ENCODE results near the gene CTBP1. TPM values are rescaled to one million over a fixed set of nuclear protein-coding genes. Genes with fewer than 3 reads are reported as not detected.
"Not testable (repeated sequence)": the region's sequence is repeated elsewhere in the genome, so short reads cannot be mapped to it uniquely, and the experiment has no call there.

The CTBP1 gene
- polyA plus RNA-seq, 1 donor from 2014 or later = 325 TPM

DNA sequence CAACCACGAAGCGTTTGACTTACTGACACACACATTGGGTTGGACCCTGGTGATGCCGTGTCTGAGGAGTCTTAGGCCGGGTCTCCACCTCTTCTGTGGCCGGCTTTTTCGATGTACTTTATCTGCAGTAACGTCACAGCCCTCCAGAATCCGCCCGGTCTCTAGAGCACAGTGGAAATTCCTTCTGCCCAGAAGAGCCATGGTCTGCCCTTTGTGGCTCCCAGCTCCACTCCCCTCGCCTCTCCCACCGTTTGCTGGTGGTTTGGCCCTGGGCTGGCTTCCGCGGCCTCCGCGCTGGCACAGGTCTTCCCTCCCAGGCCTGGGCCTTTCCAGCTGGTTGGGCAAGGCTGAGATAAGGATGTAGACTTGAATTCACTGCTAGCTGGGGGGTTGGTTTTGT lies 45.1 kb upstream of the CTBP1 start:
- H3K79me2 ChIP-seq (replicated peaks; ENCODE audit: insufficient read depth, low read length) = peaks cover 53% of the 10 kb centered on the region
- no peaks in the 10 kb centered on the region for H3F3A ChIP-seq (ENCODE audit: insufficient read depth, low read length, poor library complexity, severe bottlenecking)
- no peak overlapping the region for H2AFZ ChIP-seq (ENCODE audit: low read depth, low read length)
- H3K9me2 ChIP-seq (ENCODE audit: insufficient read depth, low read length) = no peaks in the 10 kb centered on the region
- no peak overlapping the region for H3K27ac ChIP-seq (ENCODE audit: low read length)
- H3K4me2 ChIP-seq (ENCODE audit: low read length) = no peak overlapping the region
- H3K9ac ChIP-seq (ENCODE audit: low read length) = no peak overlapping the region
- H3K4me3 ChIP-seq (ENCODE audit: low read length) = no peak overlapping the region
- no peaks in the 10 kb centered on the region for H3K36me3 ChIP-seq (ENCODE audit: insufficient read depth, low read length)
- no peaks in the 10 kb centered on the region for H4K20me1 ChIP-seq (ENCODE audit: insufficient read depth)
- TF ChIP-seq POLR2AphosphoS5 (IDR thresholded peaks at IDR 0.05) (no peak), EZH2 (IDR thresholded peaks at IDR 0.05; ENCODE audit: borderline replicate concordance, insufficient read depth, low read length, poor library complexity, severe bottlenecking) (no peak), RAD21 (conservative IDR thresholded peaks at IDR 0.05) (no peak), TAF1 (IDR thresholded peaks at IDR 0.05; ENCODE audit: low read depth) (no peak)
- TF ChIP-seq, protein P1, sequence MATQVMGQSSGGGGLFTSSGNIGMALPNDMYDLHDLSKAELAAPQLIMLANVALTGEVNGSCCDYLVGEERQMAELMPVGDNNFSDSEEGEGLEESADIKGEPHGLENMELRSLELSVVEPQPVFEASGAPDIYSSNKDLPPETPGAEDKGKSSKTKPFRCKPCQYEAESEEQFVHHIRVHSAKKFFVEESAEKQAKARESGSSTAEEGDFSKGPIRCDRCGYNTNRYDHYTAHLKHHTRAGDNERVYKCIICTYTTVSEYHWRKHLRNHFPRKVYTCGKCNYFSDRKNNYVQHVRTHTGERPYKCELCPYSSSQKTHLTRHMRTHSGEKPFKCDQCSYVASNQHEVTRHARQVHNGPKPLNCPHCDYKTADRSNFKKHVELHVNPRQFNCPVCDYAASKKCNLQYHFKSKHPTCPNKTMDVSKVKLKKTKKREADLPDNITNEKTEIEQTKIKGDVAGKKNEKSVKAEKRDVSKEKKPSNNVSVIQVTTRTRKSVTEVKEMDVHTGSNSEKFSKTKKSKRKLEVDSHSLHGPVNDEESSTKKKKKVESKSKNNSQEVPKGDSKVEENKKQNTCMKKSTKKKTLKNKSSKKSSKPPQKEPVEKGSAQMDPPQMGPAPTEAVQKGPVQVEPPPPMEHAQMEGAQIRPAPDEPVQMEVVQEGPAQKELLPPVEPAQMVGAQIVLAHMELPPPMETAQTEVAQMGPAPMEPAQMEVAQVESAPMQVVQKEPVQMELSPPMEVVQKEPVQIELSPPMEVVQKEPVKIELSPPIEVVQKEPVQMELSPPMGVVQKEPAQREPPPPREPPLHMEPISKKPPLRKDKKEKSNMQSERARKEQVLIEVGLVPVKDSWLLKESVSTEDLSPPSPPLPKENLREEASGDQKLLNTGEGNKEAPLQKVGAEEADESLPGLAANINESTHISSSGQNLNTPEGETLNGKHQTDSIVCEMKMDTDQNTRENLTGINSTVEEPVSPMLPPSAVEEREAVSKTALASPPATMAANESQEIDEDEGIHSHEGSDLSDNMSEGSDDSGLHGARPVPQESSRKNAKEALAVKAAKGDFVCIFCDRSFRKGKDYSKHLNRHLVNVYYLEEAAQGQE (IDR thresholded peaks at IDR 0.05; ENCODE audit: borderline replicate concordance) = no peak
- no peaks in the 10 kb centered on the region for H3K27me3 ChIP-seq (ENCODE audit: insufficient read depth, low read depth, low read length)
- H3K9me3 ChIP-seq (ENCODE audit: low read length) = no peaks in the 10 kb centered on the region

DNA sequence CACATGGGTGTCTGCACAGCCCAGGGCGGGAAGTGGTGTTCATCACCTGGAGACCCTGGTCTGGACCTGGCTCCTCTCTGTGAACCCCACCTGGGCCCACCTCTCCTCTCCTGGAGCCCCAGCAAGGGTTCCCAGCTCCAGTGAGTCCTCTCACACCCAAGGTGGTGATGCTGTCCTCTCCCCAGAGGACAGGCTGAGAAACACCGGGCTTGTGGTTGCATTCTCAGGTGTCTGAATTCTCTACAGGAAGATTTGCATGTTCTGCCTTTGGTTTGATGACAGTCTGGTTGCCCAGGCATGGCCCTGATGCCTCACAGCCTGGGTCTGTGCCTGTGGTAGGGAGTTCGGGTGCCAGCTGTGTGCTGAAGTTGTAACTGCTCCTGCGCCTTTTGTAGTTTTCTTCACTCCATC lies 44.6 kb upstream of the CTBP1 start:
- Histone ChIP-seq H4K20me1 (ENCODE audit: insufficient read depth) (no peaks in the 10 kb centered on the region), H3K4me2 (ENCODE audit: low read length) (no peak overlapping the region), H2AFZ (ENCODE audit: low read depth, low read length) (no peak overlapping the region), H3K27me3 (ENCODE audit: insufficient read depth, low read depth, low read length) (no peaks in the 10 kb centered on the region), H3K27ac (ENCODE audit: low read length) (no peak overlapping the region), H3K9me2 (ENCODE audit: insufficient read depth, low read length) (no peaks in the 10 kb centered on the region), H3K4me3 (ENCODE audit: low read length) (no peak overlapping the region), H3K9me3 (ENCODE audit: low read length) (no peaks in the 10 kb centered on the region), H3K79me2 (replicated peaks; ENCODE audit: insufficient read depth, low read length) (peaks cover 51% of the 10 kb centered on the region), H3K9ac (ENCODE audit: low read length) (no peak overlapping the region), H3K36me3 (ENCODE audit: insufficient read depth, low read length) (no peaks in the 10 kb centered on the region), H3F3A (ENCODE audit: insufficient read depth, low read length, poor library complexity, severe bottlenecking) (no peaks in the 10 kb centered on the region)
- TF ChIP-seq EZH2 (IDR thresholded peaks at IDR 0.05; ENCODE audit: borderline replicate concordance, insufficient read depth, low read length, poor library complexity, severe bottlenecking) (no peak), MXI1 (conservative IDR thresholded peaks at IDR 0.05; ENCODE audit: poor library complexity, severe bottlenecking) (no peak), RAD21 (conservative IDR thresholded peaks at IDR 0.05) (no peak), EP300 (conservative IDR thresholded peaks at IDR 0.05; ENCODE audit: poor library complexity, severe bottlenecking) (no peak), SMC3 (conservative IDR thresholded peaks at IDR 0.05; ENCODE audit: poor library complexity) (no peak), POLR2AphosphoS5 (IDR thresholded peaks at IDR 0.05) (no peak), TAF1 (IDR thresholded peaks at IDR 0.05; ENCODE audit: low read depth) (no peak)
- TF ChIP-seq, protein P1 (IDR thresholded peaks at IDR 0.05; ENCODE audit: borderline replicate concordance) = no peak
- TF ChIP-seq, protein P2, sequence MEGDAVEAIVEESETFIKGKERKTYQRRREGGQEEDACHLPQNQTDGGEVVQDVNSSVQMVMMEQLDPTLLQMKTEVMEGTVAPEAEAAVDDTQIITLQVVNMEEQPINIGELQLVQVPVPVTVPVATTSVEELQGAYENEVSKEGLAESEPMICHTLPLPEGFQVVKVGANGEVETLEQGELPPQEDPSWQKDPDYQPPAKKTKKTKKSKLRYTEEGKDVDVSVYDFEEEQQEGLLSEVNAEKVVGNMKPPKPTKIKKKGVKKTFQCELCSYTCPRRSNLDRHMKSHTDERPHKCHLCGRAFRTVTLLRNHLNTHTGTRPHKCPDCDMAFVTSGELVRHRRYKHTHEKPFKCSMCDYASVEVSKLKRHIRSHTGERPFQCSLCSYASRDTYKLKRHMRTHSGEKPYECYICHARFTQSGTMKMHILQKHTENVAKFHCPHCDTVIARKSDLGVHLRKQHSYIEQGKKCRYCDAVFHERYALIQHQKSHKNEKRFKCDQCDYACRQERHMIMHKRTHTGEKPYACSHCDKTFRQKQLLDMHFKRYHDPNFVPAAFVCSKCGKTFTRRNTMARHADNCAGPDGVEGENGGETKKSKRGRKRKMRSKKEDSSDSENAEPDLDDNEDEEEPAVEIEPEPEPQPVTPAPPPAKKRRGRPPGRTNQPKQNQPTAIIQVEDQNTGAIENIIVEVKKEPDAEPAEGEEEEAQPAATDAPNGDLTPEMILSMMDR (IDR thresholded peaks at IDR 0.05; ENCODE audit: poor library complexity, severe bottlenecking) = no peak

DNA sequence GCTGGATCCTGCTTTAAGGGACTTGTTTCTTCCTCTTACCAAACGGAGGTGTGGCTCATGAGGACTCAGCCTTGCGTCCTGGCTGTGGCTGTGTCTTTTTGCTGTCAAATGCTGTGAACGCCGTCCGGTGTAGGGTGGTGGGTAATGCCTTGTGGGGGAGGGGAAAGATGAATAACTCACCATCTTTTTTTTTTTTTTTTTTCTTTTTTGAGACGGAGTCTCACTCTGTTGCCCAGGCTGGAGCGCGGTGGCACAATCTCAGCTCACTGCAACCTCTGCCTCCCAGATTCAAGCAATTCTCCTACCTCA lies 43.7 kb upstream of the CTBP1 start:
- H3K36me3 ChIP-seq (ENCODE audit: insufficient read depth, low read length); H4K20me1 ChIP-seq (ENCODE audit: insufficient read depth): not testable (repeated sequence)

More for the DNA sequence above, 43.7 kb upstream of the CTBP1 start:
- not testable (repeated sequence) for H2AFZ ChIP-seq (ENCODE audit: low read depth, low read length); H3K4me3 ChIP-seq (ENCODE audit: low read length); H3K4me2 ChIP-seq (ENCODE audit: low read length); H3K27ac ChIP-seq (ENCODE audit: low read length); H3K9ac ChIP-seq (ENCODE audit: low read length); H3K27me3 ChIP-seq (ENCODE audit: insufficient read depth, low read depth, low read length); H3F3A ChIP-seq (ENCODE audit: insufficient read depth, low read length, poor library complexity, severe bottlenecking); H3K9me3 ChIP-seq (ENCODE audit: low read length); H3K9me2 ChIP-seq (ENCODE audit: insufficient read depth, low read length)
- H3K79me2 ChIP-seq (replicated peaks; ENCODE audit: insufficient read depth, low read length) = peaks cover 51% of the 10 kb centered on the region
